HG02938 (cell line): Measurements from ENCODE around the gene SECISBP2.

Experiments used
- ATAC-seq: cut with Tn5 transposase; IDR thresholded peaks from one replicate; pipeline ENCODE4 v1.9.1; 2021; ENCODE audit warnings: mild to moderate bottlenecking, moderate library complexity; ENCODE audit not compliant: unreplicated experiment

Gene SECISBP2

DNA sequence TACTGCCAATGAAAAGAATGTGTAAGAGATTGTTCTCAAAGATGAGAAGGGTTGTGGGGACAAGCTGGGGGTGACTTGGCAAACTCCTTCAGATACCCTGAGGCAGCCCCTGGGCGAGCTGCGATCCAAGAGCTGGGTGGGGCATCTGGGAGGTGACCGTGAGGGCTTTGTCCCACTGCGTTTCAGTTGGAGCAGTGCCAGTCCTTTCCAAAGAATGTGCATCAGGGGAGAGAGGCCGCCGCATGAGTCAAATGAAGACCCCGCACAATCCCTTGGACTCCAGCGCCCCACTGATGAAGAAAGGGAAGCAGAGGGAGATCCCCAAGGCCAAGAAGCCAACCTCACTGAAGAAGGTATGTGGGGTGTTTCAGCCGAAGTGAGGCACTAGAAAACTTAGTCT lies 28.4 kb downstream of the SECISBP2 start:
- ATAC-seq = no peak

DNA sequence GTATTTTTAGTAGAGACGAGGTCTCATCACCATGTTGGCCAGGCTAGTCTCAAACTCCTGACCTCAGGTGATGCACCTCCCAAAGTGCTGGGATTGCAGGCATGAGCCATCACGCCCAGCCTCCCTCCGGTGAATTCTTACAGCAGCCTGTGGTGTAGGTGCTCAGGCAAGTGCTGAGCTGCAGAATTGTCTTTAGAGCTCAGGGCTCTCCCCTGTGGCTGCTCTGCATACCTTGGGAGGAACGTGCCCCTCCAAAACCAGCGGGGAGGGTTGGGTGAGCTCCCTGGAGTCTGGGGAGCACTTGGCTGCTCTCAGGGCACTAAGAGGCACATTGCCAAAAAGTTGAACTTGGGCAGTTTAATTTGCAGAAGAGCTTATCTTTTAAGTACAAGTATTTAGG lies 29.4 kb downstream of the SECISBP2 start:
- ATAC-seq = no peak

DNA sequence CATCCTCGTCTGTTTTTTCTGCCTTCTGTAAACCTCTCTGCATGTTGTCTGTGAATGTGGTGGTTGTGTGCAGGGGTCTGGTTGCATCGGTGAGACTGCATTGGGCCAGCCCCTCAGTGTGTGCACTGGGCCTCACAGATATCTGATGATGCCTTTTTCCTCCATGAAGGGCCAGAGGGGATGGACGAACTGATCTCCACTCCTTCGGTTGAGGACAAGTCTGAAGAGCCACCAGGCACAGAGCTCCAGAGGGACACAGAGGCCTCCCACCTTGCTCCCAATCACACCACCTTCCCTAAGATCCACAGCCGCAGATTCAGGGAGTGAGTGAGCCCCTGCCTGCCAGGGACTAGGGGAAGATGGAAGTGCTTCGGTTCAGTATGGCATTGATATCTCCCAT lies 31.3 kb downstream of the SECISBP2 start:
- ATAC-seq = no peak

DNA sequence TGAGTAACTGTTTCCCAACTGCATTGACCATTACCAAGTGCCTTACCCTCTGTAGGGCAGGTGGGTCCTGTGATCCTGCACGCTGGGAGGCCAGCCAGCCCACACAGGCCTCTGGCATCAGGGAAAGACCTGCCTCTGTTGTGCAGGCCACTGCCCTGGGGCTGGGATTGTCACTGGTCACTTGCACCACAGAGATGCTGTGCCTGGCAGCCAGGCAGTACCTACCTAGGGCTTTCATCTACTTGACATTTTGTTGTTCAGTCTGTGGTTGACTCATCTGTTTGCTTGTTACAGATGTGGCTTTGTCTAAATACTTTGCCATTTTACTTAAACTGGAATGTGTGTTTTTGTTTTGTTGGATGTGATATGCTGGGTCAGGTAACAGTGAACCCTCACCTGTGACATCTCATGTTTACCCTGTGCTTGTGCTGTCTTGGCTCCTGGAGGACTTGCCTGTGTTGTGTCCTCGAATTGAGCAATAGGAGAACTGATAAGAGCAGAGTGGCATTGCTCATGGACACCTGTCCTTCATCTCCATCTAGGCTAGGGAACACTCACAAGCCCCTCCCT lies 32.8 kb downstream of the SECISBP2 start:
- no peak for ATAC-seq

DNA sequence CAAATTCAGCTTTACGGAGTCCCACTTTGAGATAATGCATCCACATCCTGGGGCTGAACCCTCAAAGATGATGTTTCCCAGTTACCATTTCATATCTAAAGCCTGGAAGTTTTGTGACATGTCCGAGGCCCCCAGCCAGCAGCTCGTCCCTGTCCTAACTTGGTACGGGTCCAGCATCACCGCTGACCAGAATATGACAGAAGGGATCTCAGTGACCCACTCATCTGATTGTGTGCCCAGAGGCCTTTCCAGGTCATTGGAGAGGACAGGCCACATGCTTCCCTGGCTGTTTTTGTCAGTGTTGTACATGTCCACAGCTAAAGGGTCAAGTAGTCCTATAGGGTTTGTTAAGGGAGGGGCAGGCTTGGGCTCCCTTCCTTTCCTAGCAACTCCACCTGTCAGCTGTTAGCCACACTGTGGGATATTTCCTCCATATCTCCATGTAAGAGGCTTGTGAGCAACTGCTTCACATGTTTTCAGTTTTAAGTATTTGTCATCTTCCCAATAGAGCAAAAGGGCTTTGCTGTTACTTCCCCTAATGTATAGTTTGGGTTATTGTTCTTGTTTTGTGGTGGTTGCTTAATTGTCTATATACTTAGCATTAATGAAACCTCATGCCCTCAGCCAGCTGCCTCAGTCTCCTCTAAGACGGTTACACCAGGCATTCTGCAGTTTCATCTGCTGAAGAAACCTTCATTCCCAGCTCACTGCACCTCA lies 33.4 kb downstream of the SECISBP2 start:
- no peak for ATAC-seq

DNA sequence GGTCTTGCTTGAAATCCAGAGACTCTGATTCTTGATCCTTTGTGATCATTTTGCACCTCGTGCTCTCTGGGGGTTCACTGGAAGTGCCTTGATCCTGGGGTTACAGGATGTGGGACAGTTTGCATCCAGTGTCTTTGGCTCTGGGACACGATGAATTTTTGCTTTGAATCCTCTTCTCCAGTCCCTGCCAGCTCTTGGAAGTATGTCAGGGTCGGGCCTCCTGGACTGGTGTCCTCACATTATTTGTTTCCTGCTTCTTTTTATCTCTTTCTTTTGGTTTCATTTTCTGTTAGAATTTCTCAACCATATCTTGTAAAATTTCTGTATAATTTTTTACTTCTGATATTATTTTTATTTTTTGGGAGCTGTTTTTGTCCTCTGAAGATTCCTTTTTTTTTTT lies 34.2 kb downstream of the SECISBP2 start:
- no peak for ATAC-seq

DNA sequence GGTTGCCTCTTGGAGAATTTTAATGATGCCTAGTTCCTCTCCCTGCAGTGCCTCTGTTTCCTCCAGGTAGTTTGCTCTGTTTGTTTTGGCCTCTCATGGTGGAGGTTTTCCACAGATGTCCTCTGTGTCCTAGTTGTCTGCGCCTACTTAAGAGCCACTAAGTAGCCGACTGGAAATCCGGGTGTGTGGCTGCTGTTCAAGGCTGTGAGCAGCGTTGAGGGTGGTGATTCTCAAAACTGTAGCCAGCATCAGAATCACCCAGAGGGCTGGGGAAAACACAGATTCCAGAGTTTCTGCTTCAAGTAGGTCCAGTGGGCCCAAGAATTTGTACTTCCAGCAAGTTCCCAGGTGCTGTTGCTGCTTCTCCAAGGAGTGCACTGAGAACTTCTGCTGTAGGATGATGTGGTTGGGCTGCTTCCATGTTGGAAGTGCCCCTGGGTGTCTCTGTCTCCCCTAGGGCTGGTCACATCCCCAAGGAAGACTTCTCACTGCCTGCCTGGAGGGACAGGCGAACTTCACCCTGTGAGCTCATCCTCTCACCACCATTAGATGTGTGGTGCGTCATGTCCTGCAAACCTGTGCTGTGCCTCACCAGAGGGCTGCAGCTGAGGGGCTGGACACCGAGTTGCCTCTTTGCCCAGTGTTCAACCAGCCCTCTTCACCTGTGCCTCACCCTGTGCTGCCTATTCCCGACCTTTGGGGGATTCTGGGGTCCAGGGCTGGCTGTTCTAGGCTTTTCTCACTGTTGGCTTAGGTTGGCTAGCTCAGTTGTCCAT lies 34.8 kb downstream of the SECISBP2 start:
- ATAC-seq = no peak

DNA sequence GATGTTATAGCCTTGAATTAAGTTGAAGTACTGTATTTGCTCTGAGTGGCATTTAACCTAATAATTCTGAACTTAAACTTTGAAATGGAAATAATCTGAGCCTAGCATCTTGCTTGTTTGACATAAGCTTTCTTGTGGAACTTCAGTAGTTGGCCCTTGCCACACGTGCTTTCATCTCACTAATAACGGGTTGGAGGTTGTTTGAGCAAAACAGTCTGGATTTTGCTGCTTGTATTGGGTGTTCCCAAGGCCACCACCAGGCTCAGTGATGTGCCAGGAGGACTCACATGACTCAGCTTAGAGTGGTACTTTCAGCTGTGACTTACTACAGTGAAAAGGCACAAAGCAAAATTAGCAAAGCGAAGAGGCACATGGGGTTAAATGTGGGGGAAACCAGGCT lies 35.7 kb downstream of the SECISBP2 start:
- ATAC-seq = no peak

DNA sequence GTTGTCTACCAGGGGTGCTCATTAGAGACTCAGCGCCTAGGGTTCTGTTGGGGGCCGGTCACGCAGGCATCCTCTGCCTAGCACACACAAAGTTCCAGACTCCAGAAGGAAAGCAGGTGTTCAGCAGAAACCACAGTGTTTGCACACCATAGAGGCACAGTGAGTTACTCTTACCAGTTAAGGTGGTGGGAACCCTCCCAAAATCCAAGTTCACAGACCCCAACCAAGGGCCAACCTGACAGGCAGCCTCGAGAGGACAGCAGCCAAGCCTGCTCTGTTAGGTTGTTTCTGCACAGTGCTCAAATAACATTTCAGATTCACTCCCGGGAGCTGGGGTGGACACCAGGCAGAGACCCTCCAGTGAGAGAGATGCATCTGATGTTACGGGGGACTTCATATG lies 36.2 kb downstream of the SECISBP2 start:
- ATAC-seq = no peak

DNA sequence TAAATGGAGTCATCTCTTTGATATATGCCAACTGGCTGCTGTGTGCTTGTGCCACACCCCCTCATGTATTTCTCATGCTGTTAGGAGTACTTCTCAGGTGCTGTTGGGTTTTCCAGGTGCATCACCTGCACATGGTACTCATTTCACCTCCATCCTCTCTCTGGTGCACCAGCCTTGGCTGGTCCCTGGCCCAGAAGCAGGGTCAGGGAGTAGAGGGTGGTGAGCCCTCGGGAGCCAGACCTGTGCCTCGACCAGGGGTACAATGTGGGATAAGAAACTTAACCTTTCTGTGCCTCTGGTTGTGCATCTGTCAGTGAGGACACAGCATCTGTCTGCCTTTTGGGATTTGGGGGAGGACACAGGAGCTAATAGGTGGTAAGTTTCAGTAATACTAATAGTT lies 38.5 kb downstream of the SECISBP2 start:
- ATAC-seq = no peak

DNA sequence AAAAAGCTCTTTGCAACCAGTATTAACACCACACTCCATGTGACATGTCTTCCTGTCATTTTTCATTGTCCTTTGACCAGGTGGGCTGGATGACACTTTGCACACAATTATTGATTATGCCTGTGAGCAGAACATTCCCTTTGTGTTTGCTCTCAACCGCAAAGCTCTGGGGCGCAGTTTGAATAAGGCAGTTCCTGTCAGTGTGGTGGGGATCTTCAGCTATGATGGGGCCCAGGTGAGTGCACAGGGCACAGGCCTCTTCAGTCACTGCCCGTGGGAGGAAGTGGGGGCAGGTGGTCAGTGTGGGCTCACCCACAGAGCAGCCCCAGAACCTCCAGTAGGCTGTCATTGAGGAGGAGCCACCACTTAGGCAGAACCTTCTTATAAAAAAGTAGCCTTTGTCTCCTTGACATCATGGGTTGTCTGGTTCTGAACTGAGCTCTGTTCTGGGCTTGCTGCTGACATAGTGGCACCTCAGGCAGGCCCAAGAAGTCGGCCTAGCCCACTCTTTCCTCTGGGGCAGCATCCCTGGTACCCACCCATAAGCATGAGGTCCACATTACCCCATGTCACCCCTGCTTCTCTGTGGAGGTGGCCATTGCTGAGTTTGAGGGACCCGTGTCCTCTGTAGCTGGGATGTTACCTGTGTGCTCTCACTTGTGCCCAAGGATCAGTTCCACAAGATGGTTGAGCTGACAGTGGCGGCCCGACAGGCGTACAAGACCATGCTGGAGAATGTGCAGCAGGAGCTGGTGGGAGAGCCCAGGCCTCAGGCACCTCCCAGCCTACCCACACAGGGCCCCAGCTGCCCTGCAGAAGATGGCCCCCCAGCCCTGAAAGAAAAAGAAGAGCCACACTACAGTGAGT lies 39.3 kb downstream of the SECISBP2 start:
- no peak for ATAC-seq

DNA sequence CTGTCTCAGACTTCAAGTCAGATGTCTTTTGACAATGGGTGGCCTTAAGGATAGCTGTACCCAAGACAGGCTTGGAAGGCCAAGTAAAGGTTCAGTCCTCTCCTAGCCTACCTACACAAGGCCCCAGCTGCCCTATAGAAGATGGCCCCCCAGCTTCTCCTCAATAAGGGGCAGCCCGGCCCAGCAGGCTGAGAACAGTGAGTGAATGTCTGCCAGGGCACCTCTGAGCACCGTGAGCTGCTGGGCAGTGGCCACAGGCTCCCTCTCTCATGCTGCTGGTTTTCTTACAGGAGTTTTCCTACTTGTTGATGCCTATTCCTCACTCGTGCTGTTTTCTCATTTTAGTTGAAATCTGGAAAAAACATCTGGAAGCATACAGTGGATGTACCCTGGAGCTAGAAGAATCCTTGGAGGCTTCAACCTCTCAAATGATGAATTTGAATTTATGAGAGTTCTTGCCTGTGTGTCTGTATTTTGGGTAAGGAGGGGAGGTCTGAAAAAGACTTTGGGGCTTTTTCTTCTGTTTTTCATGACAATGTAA lies 40.1 kb downstream of the SECISBP2 start:
- no peak for ATAC-seq

DNA sequence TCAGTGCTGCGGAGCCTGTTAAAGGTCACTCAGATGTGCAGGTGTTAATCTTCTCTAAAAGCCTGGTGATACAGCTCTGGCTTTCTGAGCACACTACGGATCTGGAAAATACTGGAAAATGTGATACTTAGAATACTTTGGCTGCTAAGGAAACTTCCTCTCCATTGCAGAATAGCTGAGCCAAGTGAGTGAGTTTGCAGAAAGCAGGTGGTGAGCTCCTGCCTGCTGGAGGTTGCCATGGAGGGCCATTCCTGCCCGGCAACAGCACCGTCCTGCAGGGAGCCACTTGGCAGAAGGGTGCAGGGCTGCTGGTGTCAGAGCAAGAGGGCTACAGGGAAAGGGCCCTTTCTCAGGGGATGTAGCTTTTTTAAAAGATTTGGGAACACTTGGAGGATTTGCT lies 40.7 kb downstream of the SECISBP2 start:
- ATAC-seq = no peak

DNA sequence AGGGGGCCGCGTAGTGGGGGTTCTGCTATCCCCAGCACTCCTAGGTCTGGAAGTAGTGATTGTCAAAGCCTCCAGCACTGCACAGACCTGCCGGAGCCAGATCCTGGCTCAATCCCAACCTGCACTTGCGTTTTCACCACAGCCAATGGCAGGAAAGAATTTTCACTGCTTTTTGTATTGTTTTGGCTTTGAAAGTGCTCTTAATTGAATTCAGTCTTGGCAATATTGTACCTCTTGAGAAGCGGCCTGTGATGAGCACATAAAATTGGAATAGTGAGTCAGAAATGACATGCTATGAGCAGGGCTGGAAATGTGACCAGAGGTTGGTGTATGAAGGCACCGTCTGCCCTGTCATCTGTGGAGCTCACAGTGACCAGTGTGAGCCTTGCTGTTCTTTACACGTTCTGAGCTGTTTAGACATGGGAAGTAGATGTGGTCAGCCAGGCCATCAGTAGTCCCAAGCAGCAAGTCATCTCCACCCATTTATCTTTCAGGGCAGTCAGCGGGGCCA lies 41.5 kb downstream of the SECISBP2 start:
- no peak for ATAC-seq

DNA sequence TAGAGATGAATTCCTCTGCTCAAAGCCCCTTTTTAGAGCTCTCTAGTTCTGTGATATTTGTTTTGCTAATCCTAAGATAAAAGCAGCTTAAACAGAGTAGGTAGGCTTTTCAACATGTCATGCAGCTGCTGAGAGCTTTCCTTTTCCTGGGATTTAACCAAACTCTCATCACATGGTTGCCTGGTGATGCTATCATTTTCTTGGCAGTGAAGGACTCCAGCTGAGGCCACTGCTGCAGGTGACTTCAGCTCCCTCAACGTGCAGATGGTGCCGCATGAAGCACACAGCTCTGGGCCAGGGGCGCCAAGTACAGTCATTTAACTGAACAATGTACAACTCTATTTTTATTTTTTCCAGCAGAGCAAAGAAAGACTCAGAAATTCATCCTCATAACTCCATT lies 42.2 kb downstream of the SECISBP2 start:
- ATAC-seq = no peak

DNA sequence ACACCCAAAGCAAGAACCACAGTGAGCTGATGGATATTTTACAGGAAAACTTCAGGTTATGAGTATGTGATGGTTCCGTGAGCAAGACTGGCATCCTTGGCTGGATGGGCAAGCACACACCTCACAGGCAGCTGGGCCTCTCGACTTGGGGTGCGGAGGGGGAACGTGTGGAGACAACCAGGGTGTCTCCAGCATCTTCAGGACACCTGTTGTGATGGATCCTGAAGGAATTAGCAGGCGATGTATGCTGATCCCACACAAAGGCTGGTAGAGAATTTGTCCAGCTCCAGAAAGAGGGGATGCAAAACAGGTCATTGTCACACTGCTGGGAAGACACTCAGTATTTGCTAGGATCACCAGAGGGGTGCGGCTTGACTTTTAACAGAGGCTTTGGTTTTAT lies 42.7 kb downstream of the SECISBP2 start:
- ATAC-seq = no peak

DNA sequence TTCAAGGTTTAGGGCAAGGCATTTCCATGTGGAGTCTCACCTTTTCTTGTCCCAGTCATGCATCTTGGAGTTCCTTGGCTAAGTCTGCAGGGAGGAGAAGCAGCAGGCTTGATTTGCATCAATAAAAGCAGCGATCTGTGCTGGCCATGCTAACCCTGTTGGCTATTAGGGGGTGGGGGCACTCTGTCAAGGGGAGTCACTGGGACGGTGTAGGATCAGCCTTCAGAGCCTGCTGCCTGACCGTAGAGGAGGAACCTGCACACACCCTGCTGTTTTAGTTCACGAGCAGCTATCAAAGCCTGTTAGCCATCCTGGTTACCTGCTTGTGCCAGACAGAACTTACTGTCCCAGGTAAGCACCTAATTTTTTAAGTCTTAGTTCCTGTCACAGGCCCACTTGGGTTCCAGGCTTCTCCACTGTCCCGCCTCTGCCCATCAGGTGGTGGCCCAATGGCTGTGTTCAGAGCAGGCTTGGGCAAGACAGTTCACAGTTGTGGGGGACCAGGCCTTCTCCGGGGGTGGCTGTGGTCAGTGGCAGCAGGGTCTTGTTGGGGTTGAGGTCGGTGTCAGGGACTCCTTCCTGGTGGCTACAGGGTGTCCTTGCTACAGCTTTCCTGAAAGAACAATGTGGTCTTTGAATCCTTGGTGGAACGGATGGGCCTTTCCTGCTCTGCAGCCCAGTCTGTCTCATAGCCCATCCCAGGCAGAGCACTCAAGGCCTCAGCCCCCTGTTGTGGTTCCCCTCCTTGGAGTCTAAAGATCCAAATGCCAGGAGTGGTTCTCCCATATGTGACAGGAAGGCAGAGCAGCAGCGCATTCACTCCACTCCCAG lies 43.7 kb downstream of the SECISBP2 start:
- no peak for ATAC-seq

DNA sequence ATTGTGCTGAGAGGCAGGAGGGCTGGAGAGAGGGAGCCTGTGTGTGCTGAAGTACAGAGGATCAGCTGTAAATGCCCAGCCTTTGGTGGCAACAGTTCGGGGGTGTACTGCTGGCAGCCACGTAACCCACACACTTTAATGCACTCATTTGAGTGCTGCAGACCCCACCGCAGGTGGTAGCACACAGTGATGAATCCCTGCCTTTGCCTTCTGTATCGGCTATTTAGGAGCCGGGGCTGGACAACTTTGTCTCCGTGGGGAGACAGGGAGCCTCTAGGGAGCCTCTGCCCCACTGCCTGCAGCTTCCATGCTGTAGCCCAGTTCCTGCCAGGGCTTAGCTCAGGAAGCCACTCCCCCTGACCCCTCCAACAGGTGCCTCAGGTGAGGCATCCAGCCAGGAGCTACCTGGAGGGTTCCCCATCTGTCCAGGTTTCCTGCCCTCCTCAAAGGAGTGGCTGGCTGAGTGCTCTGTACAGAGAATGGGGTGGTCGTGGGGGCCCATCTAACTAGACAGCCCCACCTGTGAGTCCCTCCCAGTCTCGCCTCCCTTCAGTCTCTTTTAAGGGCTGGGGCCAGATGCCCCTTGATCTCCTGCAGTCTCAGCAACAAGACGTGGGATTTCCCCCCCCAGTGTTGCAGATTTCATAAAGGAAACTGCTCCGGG lies 44.5 kb downstream of the SECISBP2 start:
- no peak for ATAC-seq

DNA sequence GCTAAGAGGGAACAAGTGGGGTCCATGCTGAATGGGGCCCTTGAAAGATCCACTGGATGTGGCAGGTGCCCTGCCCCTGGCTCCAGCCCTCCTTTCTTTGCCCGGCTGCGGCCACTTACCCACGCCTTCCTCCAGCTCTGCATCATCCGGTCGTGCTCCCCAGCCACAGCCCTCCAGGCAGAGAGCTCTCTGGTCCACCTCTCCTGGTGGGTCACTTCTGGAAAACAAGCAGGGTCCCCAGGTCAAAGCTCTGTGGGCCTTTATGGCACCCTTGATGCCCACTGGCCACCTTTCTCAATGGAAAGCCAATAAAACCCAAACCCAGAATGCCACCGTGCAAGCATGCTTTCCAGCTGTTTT lies 45.0 kb downstream of the SECISBP2 start:
- ATAC-seq = no peak
